Endothelial cell of umbilical vein (primary cell): ENCODE measurements around the gene OTOP2.

ENCODE experiments used
- EZH2 ChIP-seq: IDR thresholded peaks from 2 replicates; pipeline ENCODE4 v1.6.1; 2012; ENCODE audit warnings: borderline replicate concordance, low read depth, mild to moderate bottlenecking, moderate library complexity, low read length, inconsistent platforms; ENCODE audit not compliant: severe bottlenecking
- POLR2A ChIP-seq: IDR thresholded peaks from 2 replicates; pipeline ENCODE4 v1.6.1; 2012; ENCODE audit warnings: low read depth, mild to moderate bottlenecking, control low read depth, low read length
- POLR2AphosphoS5 ChIP-seq: IDR thresholded peaks from 2 replicates; pipeline ENCODE4 v1.6.1; 2012; ENCODE audit warnings: low read depth, mild to moderate bottlenecking, control low read depth, low read length, moderate library complexity; ENCODE audit not compliant: insufficient read depth
- TF ChIP-seq, protein P1 (sequence below), 2 donors: IDR thresholded peaks; 1 replicate in 1 of 2; 2 replicates in 1 of 2; pipeline ENCODE4 v1.5.1; 2011; ENCODE audit warnings: low read length in 2 of 2, mild to moderate bottlenecking in 2 of 2, moderate library complexity in 2 of 2, control low read depth in 1 of 2, inconsistent platforms in 1 of 2, low read depth in 1 of 2; ENCODE audit not compliant: insufficient read depth in 1 of 2; ENCODE audit errors: extremely low read depth in 1 of 2

DNA sequence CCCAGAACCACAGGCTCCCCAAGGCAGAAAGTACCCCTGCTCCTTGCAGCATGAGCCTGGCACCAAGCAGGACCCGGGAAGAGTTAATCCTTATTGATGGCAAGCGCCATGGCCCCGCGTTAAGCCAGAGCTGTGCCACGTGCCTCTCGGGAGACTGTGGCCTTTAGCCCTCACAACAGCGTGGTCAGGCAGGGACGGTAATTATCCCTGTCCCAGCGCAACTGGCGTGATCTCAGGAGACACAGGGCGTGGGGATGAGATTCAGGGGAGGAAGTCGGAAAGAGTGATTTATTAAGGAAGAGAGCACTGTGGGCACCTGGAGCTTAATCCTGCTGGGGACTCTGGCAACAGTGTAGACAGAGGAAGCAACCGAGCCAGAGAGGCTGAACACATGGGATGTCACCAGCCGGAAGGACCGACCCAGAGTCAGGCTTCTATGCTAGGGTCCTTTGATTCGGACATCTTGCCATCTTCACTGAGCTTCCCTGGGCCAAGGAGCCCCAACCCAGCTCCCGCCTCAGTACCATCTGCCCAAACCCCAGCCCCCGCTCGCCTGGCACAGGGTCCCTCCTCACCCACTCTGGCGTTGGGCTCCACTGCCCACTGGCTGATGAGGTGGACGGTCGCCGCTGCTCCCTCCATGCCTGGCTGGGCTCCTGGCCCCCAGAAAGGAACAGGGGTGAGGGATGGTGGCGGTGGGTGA, 28.5 kb downstream of the OTOP2 start:
- TF ChIP-seq POLR2A (no peak), EZH2 (no peak), POLR2AphosphoS5 (no peak)
- TF ChIP-seq, protein P1, sequence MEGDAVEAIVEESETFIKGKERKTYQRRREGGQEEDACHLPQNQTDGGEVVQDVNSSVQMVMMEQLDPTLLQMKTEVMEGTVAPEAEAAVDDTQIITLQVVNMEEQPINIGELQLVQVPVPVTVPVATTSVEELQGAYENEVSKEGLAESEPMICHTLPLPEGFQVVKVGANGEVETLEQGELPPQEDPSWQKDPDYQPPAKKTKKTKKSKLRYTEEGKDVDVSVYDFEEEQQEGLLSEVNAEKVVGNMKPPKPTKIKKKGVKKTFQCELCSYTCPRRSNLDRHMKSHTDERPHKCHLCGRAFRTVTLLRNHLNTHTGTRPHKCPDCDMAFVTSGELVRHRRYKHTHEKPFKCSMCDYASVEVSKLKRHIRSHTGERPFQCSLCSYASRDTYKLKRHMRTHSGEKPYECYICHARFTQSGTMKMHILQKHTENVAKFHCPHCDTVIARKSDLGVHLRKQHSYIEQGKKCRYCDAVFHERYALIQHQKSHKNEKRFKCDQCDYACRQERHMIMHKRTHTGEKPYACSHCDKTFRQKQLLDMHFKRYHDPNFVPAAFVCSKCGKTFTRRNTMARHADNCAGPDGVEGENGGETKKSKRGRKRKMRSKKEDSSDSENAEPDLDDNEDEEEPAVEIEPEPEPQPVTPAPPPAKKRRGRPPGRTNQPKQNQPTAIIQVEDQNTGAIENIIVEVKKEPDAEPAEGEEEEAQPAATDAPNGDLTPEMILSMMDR (IDR thresholded peaks at IDR 0.05; ENCODE audit: extremely low read depth in 1 of 2, insufficient read depth in 1 of 2, low read depth in 1 of 2, low read length in 2 of 2), result no peak
